ENCODE measurements around the gene TAS1R2.

DNA sequence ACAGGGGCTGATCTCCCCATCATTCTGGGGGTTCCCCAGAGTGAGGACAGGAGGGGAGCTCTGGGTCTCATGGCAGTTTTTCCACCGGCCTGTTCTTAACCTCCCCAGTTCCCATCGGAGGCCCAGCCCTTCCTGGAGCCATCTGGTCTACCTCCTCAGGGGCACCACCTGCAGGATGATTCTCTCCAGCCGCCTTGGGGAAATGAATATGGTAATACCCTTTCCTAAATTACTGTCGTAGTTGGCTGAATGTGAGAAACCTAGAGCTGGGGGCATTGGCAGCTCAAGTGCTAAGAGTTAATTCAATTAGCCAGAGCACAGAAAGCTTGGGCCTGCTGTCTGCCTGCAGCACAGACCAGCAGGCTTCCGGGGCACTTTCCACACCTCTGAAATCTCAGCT, 64.9 kb downstream of the TAS1R2 start:
- TF ChIP-seq, protein P1, sequence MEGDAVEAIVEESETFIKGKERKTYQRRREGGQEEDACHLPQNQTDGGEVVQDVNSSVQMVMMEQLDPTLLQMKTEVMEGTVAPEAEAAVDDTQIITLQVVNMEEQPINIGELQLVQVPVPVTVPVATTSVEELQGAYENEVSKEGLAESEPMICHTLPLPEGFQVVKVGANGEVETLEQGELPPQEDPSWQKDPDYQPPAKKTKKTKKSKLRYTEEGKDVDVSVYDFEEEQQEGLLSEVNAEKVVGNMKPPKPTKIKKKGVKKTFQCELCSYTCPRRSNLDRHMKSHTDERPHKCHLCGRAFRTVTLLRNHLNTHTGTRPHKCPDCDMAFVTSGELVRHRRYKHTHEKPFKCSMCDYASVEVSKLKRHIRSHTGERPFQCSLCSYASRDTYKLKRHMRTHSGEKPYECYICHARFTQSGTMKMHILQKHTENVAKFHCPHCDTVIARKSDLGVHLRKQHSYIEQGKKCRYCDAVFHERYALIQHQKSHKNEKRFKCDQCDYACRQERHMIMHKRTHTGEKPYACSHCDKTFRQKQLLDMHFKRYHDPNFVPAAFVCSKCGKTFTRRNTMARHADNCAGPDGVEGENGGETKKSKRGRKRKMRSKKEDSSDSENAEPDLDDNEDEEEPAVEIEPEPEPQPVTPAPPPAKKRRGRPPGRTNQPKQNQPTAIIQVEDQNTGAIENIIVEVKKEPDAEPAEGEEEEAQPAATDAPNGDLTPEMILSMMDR (IDR thresholded peaks at IDR 0.05; ENCODE audit: insufficient read depth, low read length), result no peak
- no peak for TF ChIP-seq POLR2AphosphoS5 (IDR thresholded peaks at IDR 0.05; ENCODE audit: low read depth)

Data from HL-60 (cell line).